ENCODE results near the gene MT1F. TPM values are rescaled to one million over a fixed set of nuclear protein-coding genes. Genes with fewer than 3 reads are reported as not detected.

The MT1F gene
- total RNA-seq, 2 experiments from 2014 or later, result 7.7 to 9.0 TPM

- CTCF ChIA-PET, result interaction anchor here (0.6 to 1.5 kb wide), 8 partner anchors 8 to 92 kb away, joined by 3 to 8 read pairs (median 3); no protein-coding TSS in a partner anchor
- ATAC-seq (peak; percentile 92), DNase-seq (peak; percentile 74)
- intact Hi-C loops (cut with micrococcal nuclease), result no loop called here
- Mint-ChIP-seq H3K4me3 (peak within 1 kb of the TSS; percentile 78), H3K27ac (peak within 1 kb of the TSS; percentile 69), H3K27me3 (peaks cover 25% of the 10 kb centered on the region), H3K36me3 (ENCODE audit: low read depth) (no peaks in the 10 kb centered on the region), H3K9me3 (no peaks in the 10 kb centered on the region), H3K4me1 (ENCODE audit: low read depth) (peaks cover 15% of the 10 kb centered on the region)
- no peak for TF ChIP-seq CTCF (IDR thresholded peaks at IDR 0.05)
- POLR2A ChIA-PET, result interaction anchor here (0.6 to 1.9 kb wide), 6 partner anchors 11 to 32 kb away, joined by 3 to 9 read pairs (median 3); no protein-coding TSS in a partner anchor
These were observed 32.4 kb upstream of the MT1F start, which contains the start of gene MT1E for GRCh38 chr16:56625140-56625942. Gene MT1E, plus strand, starts transcription at chr16:56625781. Its CDS starts 71 bp downstream, at chr16:56625852.

- DNase-seq (no peak), ATAC-seq (peak; percentile 31)
- ChIA-PET CTCF (interaction anchor here (0.8 to 1.5 kb wide), 7 partner anchors 9 to 76 kb away, joined by 3 to 8 read pairs (median 3); no protein-coding TSS in a partner anchor), POLR2A (interaction anchor here (0.6 to 1.9 kb wide), 6 partner anchors 12 to 31 kb away, joined by 3 to 9 read pairs (median 3); no protein-coding TSS in a partner anchor)
- intact Hi-C loops (cut with micrococcal nuclease), result no loop called here
- Mint-ChIP-seq H3K4me3 (peak overlapping the region; percentile 78), H3K36me3 (ENCODE audit: low read depth) (no peaks in the 10 kb centered on the region), H3K9me3 (no peaks in the 10 kb centered on the region), H3K27ac (peak overlapping the region; percentile 69), H3K4me1 (ENCODE audit: low read depth) (peaks cover 15% of the 10 kb centered on the region), H3K27me3 (peaks cover 25% of the 10 kb centered on the region)
- no peak for TF ChIP-seq CTCF (IDR thresholded peaks at IDR 0.05)
These were observed 31.7 kb upstream of the MT1F start for GRCh38 chr16:56625943-56626654.

- Mint-ChIP-seq H3K36me3 (ENCODE audit: low read depth) (no peaks in the 10 kb centered on the region), H3K27me3 (peaks cover 31% of the 10 kb centered on the region), H3K27ac (no peak overlapping the region), H3K9me3 (no peaks in the 10 kb centered on the region), H3K4me1 (ENCODE audit: low read depth) (peaks cover 16% of the 10 kb centered on the region), H3K4me3 (peak overlapping the region; percentile 78)
- ATAC-seq, result no peak
- no peak for DNase-seq
- CTCF ChIA-PET, result no interaction called here
- POLR2A ChIA-PET, result interaction anchor here (1.6 to 1.9 kb wide), 3 partner anchors 12 to 15 kb away, joined by 3 to 9 read pairs (median 5); no protein-coding TSS in a partner anchor
- intact Hi-C loops (cut with micrococcal nuclease), result no loop called here
- TF ChIP-seq CTCF (IDR thresholded peaks at IDR 0.05), result no peak
These were observed 31.1 kb upstream of the MT1F start for GRCh38 chr16:56626685-56627084.

GRCh38 chr16:56628486-56629350 is 29.0 kb upstream of the MT1F start:
- no peak for TF ChIP-seq CTCF (IDR thresholded peaks at IDR 0.05)
- H3K27me3 Mint-ChIP-seq, result peaks cover 48% of the 10 kb centered on the region
- no peaks in the 10 kb centered on the region for H3K36me3 Mint-ChIP-seq (ENCODE audit: low read depth)
- ChIA-PET POLR2A (no interaction called here), CTCF (interaction anchor here (1.9 kb wide), 1 partner anchor 11 kb away, joined by 11 read pairs; no protein-coding TSS in a partner anchor)
- H3K4me3 Mint-ChIP-seq, result no peak overlapping the region
- peaks cover 22% of the 10 kb centered on the region for H3K4me1 Mint-ChIP-seq (ENCODE audit: low read depth)
- DNase-seq (no peak), ATAC-seq (no peak)
- H3K9me3 Mint-ChIP-seq, result no peaks in the 10 kb centered on the region
- intact Hi-C loops (cut with micrococcal nuclease), result no loop called here
- no peak overlapping the region for H3K27ac Mint-ChIP-seq
